HepG2 (cell line): Measurements from ENCODE around the gene RIMS3. TPM values are rescaled to one million over a fixed set of nuclear protein-coding genes. Genes with fewer than 3 reads are reported as not detected.

Source experiments
- DMAP1 ChIP-seq: IDR thresholded peaks from 2 replicates; pipeline ENCODE4 v1.6.1; 2016
- FOXA1 ChIP-seq, 2 experiments: fragments of 450-650 bp in 1 of 2; sonication (generic) in 1 of 2; formaldehyde crosslinking in 1 of 2; IDR thresholded peaks; 2 replicates each; pipeline versions ENCODE4 v1.4.0 to v1.6.1; 2016 to 2020; ENCODE audit warnings: missing genetic modification reagents in 1 of 2
- FOXJ3 ChIP-seq: sonication (generic); formaldehyde crosslinking; IDR thresholded peaks from 2 replicates; pipeline ENCODE4 v1.4.0; 2020; ENCODE audit warnings: missing genetic modification reagents, mild to moderate bottlenecking, borderline replicate concordance
- FOXK2 ChIP-seq: fragments of 450-650 bp; IDR thresholded peaks from 2 replicates; pipeline ENCODE4 v1.6.1; 2016
- FOXP1 ChIP-seq, 2 experiments: fragments of 450-650 bp in 1 of 2; IDR thresholded peaks; 2 replicates each; pipeline ENCODE4 v1.6.1; 2017 to 2018; ENCODE audit warnings: antibody characterized with exemption in 1 of 2
- NR2F6 ChIP-seq, 2 experiments: IDR thresholded peaks; 2 replicates each; pipeline ENCODE4 v1.6.1; 2016; ENCODE audit warnings: antibody characterized with exemption in 1 of 2, mild to moderate bottlenecking in 1 of 2
- ONECUT2 ChIP-seq: sonication (generic); formaldehyde crosslinking; IDR thresholded peaks from 2 replicates; pipeline ENCODE4 v1.4.0; 2020; ENCODE audit warnings: missing genetic modification reagents
- SIX1 ChIP-seq: sonication (generic); formaldehyde crosslinking; IDR thresholded peaks from 2 replicates; pipeline ENCODE4 v1.4.0; 2020; ENCODE audit warnings: missing genetic modification reagents, borderline replicate concordance
- SP2 ChIP-seq: sonication (generic); formaldehyde crosslinking; IDR thresholded peaks from 2 replicates; pipeline ENCODE4 v1.5.1; 2020; ENCODE audit warnings: mild to moderate bottlenecking, missing genetic modification reagents
- WIZ ChIP-seq: sonication (generic); formaldehyde crosslinking; IDR thresholded peaks from 2 replicates; pipeline ENCODE4 v1.5.1; 2020; ENCODE audit warnings: mild to moderate bottlenecking, missing genetic modification reagents
- ZBTB38 ChIP-seq: sonication (generic); formaldehyde crosslinking; IDR thresholded peaks from 2 replicates; pipeline ENCODE4 v1.5.1; 2020; ENCODE audit warnings: mild to moderate bottlenecking, missing genetic modification reagents
- polyA plus RNA-seq, 8 experiments: library from polyadenylated mRNA; depleted of rRNA in 3 of 8; stranded (reverse) in 7 of 8; unstranded in 1 of 8; fragments of >200 nt; fragmentation: Illumina TruSeq in 4 of 8; extraction: Trizol in 4 of 8; gene quantifications; 2 replicates each; pipeline versions ENCODE4 v1.2.1 to v1.2.3, GENCODE V29; 2011 to 2016; ENCODE audit warnings: low read depth in 4 of 8, missing spikeins in 1 of 8, mixed read lengths in 1 of 8; ENCODE audit not compliant: insufficient read depth in 1 of 8
- total RNA-seq, 5 experiments: library from RNA; depleted of rRNA; stranded (reverse); fragments of >200 nt; fragmentation: Illumina TruSeq; extraction: Trizol; gene quantifications; 2 replicates each; pipeline ENCODE4 v1.2.3, GENCODE V29; 2016; ENCODE audit warnings: low read depth in 1 of 5
- TF ChIP-seq, protein P1 (sequence below): sonication (generic); formaldehyde crosslinking; IDR thresholded peaks from 2 replicates; pipeline ENCODE4 v1.8.0; 2022; ENCODE audit warnings: mild to moderate bottlenecking, missing genetic modification reagents, moderate library complexity
- TF ChIP-seq, protein P2 (sequence below): sonication (generic); formaldehyde crosslinking; IDR thresholded peaks from 2 replicates; pipeline ENCODE4 v1.4.0; 2020; ENCODE audit warnings: mild to moderate bottlenecking, missing genetic modification reagents, borderline replicate concordance

RIMS3 gene
- total and polyA plus RNA-seq, 2 of the 13 experiments (the other 11 are each of a cell fraction or from before 2014, with no cell fraction given): 2.1 to 5.4 TPM

DNA sequence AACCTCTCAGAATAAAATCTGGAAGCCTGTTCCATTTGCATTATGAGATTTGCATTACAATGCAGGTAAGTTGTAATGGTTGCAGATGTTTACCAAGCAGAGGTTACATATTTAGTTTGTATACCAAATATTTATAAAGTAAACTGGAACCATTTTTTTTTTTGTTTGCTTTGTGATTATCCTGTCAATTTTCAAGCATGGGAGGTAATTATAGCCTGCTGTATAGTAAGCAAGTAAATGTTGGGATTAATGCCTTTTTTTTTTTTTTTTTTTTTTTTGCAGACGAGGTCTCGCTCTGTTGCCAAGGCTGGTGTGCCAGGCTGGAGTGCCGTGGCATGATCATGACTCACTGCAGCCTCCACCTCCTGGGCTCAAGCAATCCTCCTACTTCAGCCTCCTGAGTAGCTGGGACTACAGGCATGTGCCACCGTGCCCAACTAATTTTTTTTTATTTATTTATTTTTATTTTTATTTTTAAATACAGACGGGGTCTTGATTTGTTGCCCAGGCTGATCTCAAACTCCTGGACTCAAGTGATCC, 47.0 kb upstream of the RIMS3 start (continued):
- peak; percentile 30; the same call in 1 of the 2 replicates for TF ChIP-seq FOXJ3 (CRISPR knock-in tag)
- no peak for TF ChIP-seq WIZ
- TF ChIP-seq SP2 (CRISPR knock-in tag): no peak
- TF ChIP-seq FOXP1 (IDR thresholded peaks at IDR 0.05): peak; percentile 69
- peak; percentile 93 for TF ChIP-seq FOXP1 (CRISPR knock-in tag; IDR thresholded peaks at IDR 0.05)
- no peak for TF ChIP-seq ONECUT2 (CRISPR knock-in tag)
- TF ChIP-seq ZBTB38 (CRISPR knock-in tag): no peak
- TF ChIP-seq DMAP1 (CRISPR knock-in tag): no peak
- TF ChIP-seq, protein P1, sequence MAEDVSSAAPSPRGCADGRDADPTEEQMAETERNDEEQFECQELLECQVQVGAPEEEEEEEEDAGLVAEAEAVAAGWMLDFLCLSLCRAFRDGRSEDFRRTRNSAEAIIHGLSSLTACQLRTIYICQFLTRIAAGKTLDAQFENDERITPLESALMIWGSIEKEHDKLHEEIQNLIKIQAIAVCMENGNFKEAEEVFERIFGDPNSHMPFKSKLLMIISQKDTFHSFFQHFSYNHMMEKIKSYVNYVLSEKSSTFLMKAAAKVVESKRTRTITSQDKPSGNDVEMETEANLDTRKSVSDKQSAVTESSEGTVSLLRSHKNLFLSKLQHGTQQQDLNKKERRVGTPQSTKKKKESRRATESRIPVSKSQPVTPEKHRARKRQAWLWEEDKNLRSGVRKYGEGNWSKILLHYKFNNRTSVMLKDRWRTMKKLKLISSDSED (CRISPR knock-in tag): no peak
- TF ChIP-seq FOXA1 (IDR thresholded peaks at IDR 0.05): peak; percentile 94
- TF ChIP-seq FOXA1 (CRISPR knock-in tag; IDR thresholded peaks at IDR 0.05): no peak
- peak; percentile 48; the same call in 1 of the 2 replicates for TF ChIP-seq NR2F6 (IDR thresholded peaks at IDR 0.05)
- TF ChIP-seq NR2F6 (CRISPR knock-in tag; IDR thresholded peaks at IDR 0.05): no peak
- no peak for TF ChIP-seq FOXK2
- TF ChIP-seq, protein P2, sequence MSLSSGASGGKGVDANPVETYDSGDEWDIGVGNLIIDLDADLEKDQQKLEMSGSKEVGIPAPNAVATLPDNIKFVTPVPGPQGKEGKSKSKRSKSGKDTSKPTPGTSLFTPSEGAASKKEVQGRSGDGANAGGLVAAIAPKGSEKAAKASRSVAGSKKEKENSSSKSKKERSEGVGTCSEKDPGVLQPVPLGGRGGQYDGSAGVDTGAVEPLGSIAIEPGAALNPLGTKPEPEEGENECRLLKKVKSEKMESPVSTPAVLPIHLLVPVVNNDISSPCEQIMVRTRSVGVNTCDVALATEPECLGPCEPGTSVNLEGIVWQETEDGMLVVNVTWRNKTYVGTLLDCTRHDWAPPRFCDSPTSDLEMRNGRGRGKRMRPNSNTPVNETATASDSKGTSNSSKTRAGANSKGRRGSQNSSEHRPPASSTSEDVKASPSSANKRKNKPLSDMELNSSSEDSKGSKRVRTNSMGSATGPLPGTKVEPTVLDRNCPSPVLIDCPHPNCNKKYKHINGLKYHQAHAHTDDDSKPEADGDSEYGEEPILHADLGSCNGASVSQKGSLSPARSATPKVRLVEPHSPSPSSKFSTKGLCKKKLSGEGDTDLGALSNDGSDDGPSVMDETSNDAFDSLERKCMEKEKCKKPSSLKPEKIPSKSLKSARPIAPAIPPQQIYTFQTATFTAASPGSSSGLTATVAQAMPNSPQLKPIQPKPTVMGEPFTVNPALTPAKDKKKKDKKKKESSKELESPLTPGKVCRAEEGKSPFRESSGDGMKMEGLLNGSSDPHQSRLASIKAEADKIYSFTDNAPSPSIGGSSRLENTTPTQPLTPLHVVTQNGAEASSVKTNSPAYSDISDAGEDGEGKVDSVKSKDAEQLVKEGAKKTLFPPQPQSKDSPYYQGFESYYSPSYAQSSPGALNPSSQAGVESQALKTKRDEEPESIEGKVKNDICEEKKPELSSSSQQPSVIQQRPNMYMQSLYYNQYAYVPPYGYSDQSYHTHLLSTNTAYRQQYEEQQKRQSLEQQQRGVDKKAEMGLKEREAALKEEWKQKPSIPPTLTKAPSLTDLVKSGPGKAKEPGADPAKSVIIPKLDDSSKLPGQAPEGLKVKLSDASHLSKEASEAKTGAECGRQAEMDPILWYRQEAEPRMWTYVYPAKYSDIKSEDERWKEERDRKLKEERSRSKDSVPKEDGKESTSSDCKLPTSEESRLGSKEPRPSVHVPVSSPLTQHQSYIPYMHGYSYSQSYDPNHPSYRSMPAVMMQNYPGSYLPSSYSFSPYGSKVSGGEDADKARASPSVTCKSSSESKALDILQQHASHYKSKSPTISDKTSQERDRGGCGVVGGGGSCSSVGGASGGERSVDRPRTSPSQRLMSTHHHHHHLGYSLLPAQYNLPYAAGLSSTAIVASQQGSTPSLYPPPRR (CRISPR knock-in tag): peak; percentile 78
- TF ChIP-seq SIX1 (CRISPR knock-in tag): peak; percentile 67; the same call in 1 of the 2 replicates
